ENCODE results near the gene BCAP29.

GRCh38 chr7:107658467-107658866 is 78.4 kb downstream of the BCAP29 start:
- TF ChIP-seq CTCF (IDR thresholded peaks at IDR 0.05), result no peak
- no peak for TF ChIP-seq EP300 (IDR thresholded peaks at IDR 0.05)
- no peak for TF ChIP-seq POLR2A (IDR thresholded peaks at IDR 0.05)

Measured in sigmoid colon (tissue), 4 donors.